Measurements from ENCODE around the gene NMRK2.

The NMRK2 gene

DNA sequence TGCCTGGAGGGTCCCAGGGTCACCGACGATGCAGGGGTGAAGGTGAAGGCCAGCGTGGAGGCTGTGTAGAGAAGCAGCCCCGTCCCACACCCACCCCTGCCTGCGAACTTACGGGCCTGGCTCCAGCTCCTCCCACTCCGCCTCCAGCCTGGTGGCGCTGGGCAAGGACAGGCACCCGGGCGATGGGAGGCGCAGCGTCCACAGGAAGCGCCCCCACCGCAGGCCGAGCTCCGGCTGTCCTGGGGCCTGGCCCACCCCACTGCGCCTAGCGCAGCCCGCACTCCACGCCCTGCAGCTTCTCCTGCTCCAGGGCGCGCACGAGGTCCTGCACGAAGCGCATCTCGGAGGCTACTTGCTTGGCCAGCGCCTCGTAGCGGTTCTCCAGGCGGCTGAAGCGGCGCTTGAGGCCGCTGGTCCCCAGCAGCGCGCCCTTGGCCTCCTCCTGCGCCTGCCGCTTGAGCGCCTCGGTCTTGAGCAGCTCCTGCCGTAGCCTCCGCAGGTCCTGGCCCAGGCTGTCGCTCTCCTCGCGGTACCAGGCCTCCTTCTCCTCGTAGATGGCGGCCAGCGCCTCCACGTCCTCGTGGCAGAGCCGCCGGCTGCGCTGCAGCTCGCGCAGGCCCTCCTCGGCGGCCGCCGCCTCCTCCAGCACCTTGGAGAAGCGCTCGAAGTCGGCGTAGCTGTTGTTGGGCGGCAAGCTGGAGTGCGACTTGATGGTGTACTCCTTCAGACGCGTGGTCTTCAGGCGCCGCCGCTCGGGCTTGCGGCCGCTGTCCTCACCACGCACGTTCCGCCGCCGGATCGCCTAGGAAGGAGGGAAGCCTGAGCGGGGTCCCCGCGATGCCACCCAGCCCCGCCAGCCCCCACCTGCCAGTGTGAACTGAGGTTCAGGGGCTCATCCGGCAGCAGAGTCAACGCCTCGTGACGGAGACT, 26.2 kb downstream of the NMRK2 start:
- H3K9me3 ChIP-seq, result no peaks in the 10 kb centered on the region
- H3K4me3 ChIP-seq (ENCODE audit: low read depth in 1 of 2, low read length in 1 of 2), result no peak overlapping the region
- peaks cover 84% of the 10 kb centered on the region for H3K36me3 ChIP-seq
- H3K27me3 ChIP-seq, result no peaks in the 10 kb centered on the region
- no peak overlapping the region for H3K27ac ChIP-seq
- no peaks in the 10 kb centered on the region for H3K4me1 ChIP-seq (ENCODE audit: control insufficient read depth in 1 of 2, insufficient read depth in 1 of 2, low read depth in 1 of 2, low read length in 1 of 2)
- TF ChIP-seq, protein P1, sequence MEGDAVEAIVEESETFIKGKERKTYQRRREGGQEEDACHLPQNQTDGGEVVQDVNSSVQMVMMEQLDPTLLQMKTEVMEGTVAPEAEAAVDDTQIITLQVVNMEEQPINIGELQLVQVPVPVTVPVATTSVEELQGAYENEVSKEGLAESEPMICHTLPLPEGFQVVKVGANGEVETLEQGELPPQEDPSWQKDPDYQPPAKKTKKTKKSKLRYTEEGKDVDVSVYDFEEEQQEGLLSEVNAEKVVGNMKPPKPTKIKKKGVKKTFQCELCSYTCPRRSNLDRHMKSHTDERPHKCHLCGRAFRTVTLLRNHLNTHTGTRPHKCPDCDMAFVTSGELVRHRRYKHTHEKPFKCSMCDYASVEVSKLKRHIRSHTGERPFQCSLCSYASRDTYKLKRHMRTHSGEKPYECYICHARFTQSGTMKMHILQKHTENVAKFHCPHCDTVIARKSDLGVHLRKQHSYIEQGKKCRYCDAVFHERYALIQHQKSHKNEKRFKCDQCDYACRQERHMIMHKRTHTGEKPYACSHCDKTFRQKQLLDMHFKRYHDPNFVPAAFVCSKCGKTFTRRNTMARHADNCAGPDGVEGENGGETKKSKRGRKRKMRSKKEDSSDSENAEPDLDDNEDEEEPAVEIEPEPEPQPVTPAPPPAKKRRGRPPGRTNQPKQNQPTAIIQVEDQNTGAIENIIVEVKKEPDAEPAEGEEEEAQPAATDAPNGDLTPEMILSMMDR (IDR thresholded peaks at IDR 0.05), result no peak

DNA sequence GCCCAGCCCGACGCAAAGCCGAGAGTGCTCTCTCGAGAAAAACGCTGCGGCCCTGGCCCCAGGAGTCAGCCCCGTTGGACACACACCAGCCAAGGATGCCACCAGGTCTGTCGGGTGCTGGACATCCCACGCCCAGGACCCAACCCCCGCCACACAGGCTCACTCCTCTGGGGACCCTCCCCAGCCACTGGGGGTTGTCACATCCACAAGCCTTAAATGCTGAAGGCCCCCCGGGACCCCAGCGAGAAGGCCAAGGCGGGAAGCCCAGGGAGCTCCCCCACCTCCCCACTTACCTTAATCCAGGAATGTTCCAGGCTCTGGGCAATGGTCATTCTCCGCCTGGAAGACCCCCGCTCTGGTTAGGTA, 26.9 kb downstream of the NMRK2 start:
- H3K36me3 ChIP-seq, result peaks cover 91% of the 10 kb centered on the region
- H3K27ac ChIP-seq, result no peak overlapping the region
- H3K4me1 ChIP-seq (ENCODE audit: control insufficient read depth in 1 of 2, insufficient read depth in 1 of 2, low read depth in 1 of 2, low read length in 1 of 2), result no peaks in the 10 kb centered on the region
- no peaks in the 10 kb centered on the region for H3K27me3 ChIP-seq
- no peak overlapping the region for H3K4me3 ChIP-seq (ENCODE audit: low read depth in 1 of 2, low read length in 1 of 2)
- no peaks in the 10 kb centered on the region for H3K9me3 ChIP-seq
- TF ChIP-seq, protein P1 (IDR thresholded peaks at IDR 0.05), result no peak

- Histone ChIP-seq H3K4me3 (ENCODE audit: low read depth in 1 of 2, low read length in 1 of 2) (no peak overlapping the region), H3K36me3 (peaks cover 94% of the 10 kb centered on the region), H3K4me1 (ENCODE audit: control insufficient read depth in 1 of 2, insufficient read depth in 1 of 2, low read depth in 1 of 2, low read length in 1 of 2) (no peaks in the 10 kb centered on the region), H3K9me3 (no peaks in the 10 kb centered on the region), H3K27ac (no peak overlapping the region), H3K27me3 (no peaks in the 10 kb centered on the region)
- TF ChIP-seq, protein P1 (IDR thresholded peaks at IDR 0.05), result no peak
Observed at GRCh38 chr19:3961007-3961406, 28.1 kb downstream of the NMRK2 start.

GRCh38 chr19:3963458-3964255, 30.8 kb downstream of the NMRK2 start:
- Histone ChIP-seq H3K27me3 (no peaks in the 10 kb centered on the region), H3K4me3 (ENCODE audit: low read depth in 1 of 2, low read length in 1 of 2) (no peak overlapping the region), H3K36me3 (peaks cover 97% of the 10 kb centered on the region), H3K4me1 (ENCODE audit: control insufficient read depth in 1 of 2, insufficient read depth in 1 of 2, low read depth in 1 of 2, low read length in 1 of 2) (no peaks in the 10 kb centered on the region), H3K27ac (no peak overlapping the region), H3K9me3 (no peaks in the 10 kb centered on the region)
- TF ChIP-seq, protein P1 (IDR thresholded peaks at IDR 0.05), result no peak

- no peaks in the 10 kb centered on the region for H3K9me3 ChIP-seq
- no peaks in the 10 kb centered on the region for H3K4me1 ChIP-seq (ENCODE audit: control insufficient read depth in 1 of 2, insufficient read depth in 1 of 2, low read depth in 1 of 2, low read length in 1 of 2)
- no peak overlapping the region for H3K27ac ChIP-seq
- TF ChIP-seq, protein P1 (IDR thresholded peaks at IDR 0.05), result no peak
- no peaks in the 10 kb centered on the region for H3K27me3 ChIP-seq
- H3K36me3 ChIP-seq, result peaks cover 97% of the 10 kb centered on the region
- H3K4me3 ChIP-seq (ENCODE audit: low read depth in 1 of 2, low read length in 1 of 2), result no peak overlapping the region
Observed at GRCh38 chr19:3964256-3965194, 31.7 kb downstream of the NMRK2 start.

All from neutrophil (primary cell).